Measurements from ENCODE around the gene CTDNEP1.

The CTDNEP1 gene

DNA sequence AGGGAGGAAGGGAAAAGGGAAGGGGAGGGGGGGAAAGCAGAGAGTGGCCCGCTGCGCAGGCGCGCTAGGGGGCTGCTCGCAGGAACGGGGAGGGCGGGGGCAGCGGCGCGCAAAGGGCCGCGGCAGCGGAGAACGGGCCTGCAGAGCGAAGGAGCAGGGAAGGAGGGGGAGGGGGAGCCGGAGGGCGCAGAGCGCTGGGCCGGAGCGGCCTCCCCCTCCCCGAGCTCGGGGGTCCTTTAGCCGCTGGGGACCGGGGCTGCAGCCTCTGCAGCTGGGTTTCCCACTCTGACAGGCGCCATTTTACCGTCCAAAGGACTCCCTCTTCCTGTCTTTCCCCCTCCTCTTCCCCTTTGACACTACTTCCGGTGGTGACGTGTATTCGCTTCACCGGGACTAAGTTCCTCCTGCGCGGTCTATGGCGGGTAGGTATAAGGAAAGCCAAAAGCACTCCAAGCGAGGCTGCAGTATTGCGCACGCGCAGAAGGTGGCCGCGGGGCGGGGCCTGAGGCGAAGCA lies at the start of gene CTDNEP1:
TSS of gene CTDNEP1 (minus strand) at position 74 of the 515 bp plus-strand sequence. CDS start 438 bp downstream, outside the sequence.
- peak; percentile 100 for DNase-seq

- DNase-seq = peak; percentile 81
Measured at GRCh38 chr17:7296189-7296861, 44.8 kb upstream of the CTDNEP1 start.

- no peak for DNase-seq
Measured at GRCh38 chr17:7295230-7296180, 44.0 kb upstream of the CTDNEP1 start.

DNA sequence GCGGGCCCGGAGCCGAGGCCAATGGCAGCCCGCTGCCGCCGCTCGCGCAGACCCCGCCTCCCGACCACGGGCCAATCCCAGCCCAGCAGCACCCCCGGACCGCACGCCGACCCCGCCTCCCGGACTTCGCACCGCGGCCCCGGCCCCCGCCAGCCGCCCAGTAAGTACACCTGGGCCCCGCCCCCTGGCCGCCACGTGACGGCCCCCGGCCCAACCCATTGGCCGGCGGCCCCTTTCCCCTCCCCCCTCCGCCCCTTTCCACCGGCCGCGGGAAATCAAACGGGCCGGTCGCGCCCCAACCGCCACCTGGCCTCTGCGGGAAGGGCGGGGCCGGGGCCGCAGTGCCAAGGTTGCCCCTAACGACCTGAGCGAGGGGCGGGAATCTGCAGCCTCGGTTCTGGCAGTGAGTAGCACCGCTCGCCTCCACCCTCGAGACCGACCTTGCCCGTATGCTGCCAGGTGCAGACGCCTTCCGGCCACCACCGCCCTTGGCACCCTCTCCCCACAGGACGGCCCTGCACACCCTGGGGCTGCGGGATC lies 43.1 kb upstream of the CTDNEP1 start, which contains the start of gene YBX2:
TSS of gene YBX2 (minus strand) at position 26 of the 540 bp plus-strand sequence. CDS start 139 bp downstream, outside the sequence.
- DNase-seq = peak; percentile 85

- no peak for DNase-seq
Measured at GRCh38 chr17:7293816-7294613, 42.5 kb upstream of the CTDNEP1 start.

GRCh38 chr17:7293159-7293558 lies 41.6 kb upstream of the CTDNEP1 start:
- no peak for DNase-seq

DNA sequence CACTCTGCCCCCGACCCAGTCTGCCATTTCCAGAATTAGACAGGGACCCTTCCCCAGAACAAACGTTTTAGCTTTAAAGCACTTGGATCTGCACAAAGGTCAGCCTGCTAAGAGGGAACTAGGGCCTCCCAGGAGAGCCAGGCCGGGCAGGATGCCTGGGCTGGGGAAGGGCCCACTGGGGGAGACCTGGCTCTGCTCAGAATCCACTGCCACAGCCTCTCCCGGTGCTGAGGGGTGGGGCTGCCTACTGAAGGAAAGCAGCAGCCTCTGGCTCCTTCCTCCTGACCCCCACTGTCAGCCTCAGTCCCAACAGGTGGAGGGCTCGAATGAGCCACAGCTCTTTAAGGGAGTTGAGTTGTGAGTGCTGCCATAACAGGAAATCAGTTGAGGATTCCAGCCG lies 41.2 kb upstream of the CTDNEP1 start:
- DNase-seq = no peak

- no peak for DNase-seq
Measured at GRCh38 chr17:7292194-7292593, 40.7 kb upstream of the CTDNEP1 start.

DNA sequence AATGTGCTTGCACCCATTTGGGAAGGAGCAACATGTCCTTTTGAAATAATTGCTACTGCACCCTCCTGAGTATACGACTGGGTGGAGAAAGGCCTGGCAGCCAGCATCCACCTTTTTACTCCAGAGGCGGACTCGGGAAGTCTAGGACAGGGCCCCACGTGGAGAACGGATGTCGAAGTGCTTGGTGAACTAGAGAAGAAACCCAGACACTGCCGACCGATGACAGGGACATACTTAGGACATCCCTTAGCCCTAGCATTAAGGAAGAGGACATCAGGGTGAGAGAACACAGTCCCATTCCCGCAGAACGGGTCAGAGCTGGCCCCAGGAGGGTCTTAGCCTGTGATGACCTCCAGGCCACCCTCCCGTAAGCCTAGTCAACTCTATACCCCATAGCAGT lies 39.2 kb upstream of the CTDNEP1 start:
- no peak for DNase-seq

GRCh38 chr17:7290166-7290565 lies 38.6 kb upstream of the CTDNEP1 start:
- no peak for DNase-seq

GRCh38 chr17:7289256-7290032 lies 37.9 kb upstream of the CTDNEP1 start:
- DNase-seq = no peak

GRCh38 chr17:7285679-7286078 lies 34.1 kb upstream of the CTDNEP1 start:
- no peak for DNase-seq

GRCh38 chr17:7284911-7285310 lies 33.4 kb upstream of the CTDNEP1 start:
- DNase-seq = no peak

GRCh38 chr17:7283471-7284216 lies 32.1 kb upstream of the CTDNEP1 start:
- no peak for DNase-seq

GRCh38 chr17:7282752-7283321 lies 31.3 kb upstream of the CTDNEP1 start:
- no peak for DNase-seq

GRCh38 chr17:7281953-7282751 lies 30.6 kb upstream of the CTDNEP1 start:
- no peak for DNase-seq

GRCh38 chr17:7281074-7281952 lies 29.8 kb upstream of the CTDNEP1 start, which contains the start of gene SLC2A4:
Gene SLC2A4, plus strand, starts transcription at chr17:7281718. Its CDS starts 217 bp downstream, at chr17:7281935.
- DNase-seq = peak; percentile 92

- DNase-seq = peak; percentile 83
Measured at GRCh38 chr17:7280519-7281073, 29.1 kb upstream of the CTDNEP1 start.

Data from activated CD4-positive, alpha-beta T cell treated with anti-CD3 and anti-CD28 coated beads, Interleukin-2, Interleukin-6, amounts not matched to agents 100 ng/mL and 50 ng/mL, durations not matched to agents 16 hours and 8 hours (primary cell).